DMS79 (cell line): Measurements from ENCODE around the gene LHX3.

Source experiments
- DNase-seq: peaks from one replicate; lab custom pipeline; 2025; lab: John Stamatoyannopoulos, UW

Gene LHX3

DNA sequence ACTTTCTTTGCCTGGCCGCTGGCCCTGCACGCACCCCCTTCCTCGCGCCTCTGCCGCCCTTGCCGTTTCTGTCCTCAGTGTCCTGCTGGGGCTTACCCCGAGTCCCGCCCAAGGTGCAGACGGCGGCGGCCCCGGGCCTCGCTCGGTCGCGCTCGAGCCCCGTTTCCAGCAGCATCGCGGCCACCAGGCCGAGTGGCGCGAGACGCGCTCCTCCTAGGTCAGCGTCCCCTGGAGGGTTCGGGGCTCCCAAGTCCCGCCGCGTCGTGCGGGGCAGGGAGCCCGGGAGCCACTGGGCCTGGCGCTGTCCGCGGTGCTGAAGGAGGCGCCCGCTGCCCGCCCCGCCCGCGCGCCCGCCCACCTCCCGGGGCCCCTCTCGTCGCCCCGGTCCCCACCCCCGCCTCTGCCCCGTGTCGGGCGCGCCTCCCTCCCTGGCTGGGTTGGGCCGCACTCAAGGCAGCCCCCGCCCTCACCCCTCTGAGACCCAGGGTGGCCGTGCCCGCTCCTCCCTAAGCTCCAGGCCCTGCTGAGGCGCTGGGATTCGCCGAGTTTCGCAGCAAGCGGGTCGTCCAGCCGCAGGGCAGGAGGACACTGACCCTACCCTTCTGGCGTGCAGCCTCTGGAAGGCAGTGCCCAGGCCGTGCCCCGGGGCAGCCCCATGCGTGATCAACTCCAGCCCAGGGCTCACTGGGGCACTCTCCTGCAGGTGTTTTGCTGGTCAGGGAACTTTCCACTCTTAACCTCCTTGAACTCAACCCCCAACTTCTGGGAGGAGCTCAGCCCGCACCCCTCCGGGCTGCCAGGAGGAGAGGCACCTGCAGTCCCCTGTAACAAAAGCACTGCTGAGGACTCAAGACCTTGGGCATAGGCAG lies at the start of gene LHX3:
Gene LHX3 (minus strand): TSS at position 291 of the 869 bp plus-strand sequence. CDS start 116 bp downstream, at position 175.
- no peak for DNase-seq

- DNase-seq, result no peak
Observed at GRCh38 chr9:136253246-136254130, 48.6 kb upstream of the LHX3 start.

DNA sequence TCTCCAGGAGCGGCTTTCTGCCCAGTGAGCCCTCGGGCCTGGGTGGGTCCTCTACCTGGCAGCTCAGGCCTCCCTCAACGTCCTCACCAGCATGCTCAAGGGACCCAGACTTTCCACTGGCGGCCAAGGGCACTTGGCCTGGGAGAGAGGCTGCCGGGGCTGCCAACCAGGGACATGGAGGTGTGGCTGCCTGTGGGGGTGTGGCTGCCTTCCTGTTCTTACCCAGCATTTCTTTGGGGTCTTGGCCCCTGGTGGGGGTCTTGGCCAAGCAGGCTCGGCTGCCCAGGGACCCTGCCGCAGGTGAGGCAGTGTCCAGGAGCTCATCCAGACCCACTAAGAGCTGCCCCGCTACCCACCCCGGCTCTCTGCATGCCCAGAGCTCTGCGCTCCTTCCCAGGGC lies 47.9 kb upstream of the LHX3 start:
- DNase-seq, result no peak

DNA sequence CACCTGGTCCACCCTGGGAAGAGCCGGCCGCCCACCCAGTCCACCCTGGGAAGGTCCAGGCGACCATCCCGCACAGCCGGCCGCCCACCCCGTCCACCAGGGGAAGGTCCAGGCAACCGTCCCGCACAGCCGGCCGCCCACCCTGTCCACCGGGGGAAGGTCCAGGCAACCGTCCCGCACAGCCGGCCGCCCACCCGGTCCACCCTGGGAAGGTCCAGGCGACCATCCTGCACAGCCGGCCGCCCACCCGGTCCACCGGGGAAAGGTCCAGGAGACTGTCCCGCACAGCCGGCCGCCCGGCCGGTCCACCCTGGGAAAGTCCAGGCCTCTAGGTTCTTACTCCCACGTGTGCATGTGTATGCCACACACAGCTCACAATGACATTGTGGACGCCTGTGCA lies 47.4 kb upstream of the LHX3 start:
- DNase-seq, result no peak

DNA sequence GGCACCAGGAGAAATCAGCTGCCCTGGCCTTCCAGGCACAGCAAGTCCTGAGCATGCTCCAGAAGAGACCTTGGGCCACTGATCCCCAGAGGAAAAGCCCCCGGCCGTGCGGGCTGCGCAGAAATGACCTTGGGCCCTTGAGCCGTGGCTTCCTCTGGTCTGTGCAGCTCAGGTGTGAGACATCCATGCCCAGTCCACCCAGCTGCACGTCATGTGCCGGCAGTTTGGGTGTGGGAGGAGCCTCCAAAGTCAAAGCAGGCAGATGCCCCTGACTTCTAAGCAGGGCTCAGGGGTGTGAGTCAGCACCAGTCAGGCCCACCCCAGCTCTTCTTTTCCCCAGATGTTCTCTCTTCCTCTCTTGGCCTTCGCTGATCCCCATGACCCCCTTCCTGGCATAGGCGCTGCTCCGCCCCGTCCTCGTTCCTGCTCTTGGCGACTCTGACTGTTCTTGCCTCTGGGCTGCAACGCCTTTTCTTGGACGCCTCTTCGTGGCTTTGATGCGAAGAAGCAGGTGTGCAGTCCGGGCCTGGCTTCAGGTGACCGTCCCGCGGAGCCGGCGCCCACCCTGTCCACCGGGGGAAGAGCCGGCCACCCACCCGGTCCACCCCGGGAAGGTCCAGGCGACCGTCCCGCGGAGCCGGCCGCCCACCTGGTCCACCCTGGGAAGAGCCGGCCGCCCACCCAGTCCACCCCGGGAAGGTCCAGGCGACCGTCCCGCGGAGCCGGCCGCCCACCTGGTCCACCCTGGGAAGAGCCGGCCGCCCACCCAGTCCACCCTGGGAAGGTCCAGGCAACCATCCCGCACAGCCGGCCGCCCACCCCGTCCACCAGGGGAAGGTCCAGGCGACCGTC lies 46.6 kb upstream of the LHX3 start:
- DNase-seq, result no peak

DNA sequence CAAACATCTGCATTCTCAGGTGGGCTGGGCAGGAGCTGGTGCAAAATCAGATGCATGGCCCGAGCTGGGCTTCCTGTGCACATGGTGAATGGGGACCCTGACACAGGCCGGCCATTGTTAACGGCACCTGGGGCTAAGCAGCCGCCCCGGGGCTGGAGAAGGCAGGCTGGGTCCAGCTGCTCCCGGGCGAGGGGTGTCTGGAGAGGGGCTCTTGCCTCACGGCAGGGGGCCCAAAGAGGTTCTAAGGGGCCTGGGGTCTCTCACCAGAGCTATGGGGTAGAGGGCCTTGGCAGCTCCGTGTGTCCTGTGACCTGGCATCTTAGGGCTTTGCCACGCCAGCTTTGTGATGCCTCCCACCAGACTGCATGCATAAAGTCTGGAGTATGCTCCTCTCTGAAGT lies 45.7 kb upstream of the LHX3 start:
- no peak for DNase-seq

DNA sequence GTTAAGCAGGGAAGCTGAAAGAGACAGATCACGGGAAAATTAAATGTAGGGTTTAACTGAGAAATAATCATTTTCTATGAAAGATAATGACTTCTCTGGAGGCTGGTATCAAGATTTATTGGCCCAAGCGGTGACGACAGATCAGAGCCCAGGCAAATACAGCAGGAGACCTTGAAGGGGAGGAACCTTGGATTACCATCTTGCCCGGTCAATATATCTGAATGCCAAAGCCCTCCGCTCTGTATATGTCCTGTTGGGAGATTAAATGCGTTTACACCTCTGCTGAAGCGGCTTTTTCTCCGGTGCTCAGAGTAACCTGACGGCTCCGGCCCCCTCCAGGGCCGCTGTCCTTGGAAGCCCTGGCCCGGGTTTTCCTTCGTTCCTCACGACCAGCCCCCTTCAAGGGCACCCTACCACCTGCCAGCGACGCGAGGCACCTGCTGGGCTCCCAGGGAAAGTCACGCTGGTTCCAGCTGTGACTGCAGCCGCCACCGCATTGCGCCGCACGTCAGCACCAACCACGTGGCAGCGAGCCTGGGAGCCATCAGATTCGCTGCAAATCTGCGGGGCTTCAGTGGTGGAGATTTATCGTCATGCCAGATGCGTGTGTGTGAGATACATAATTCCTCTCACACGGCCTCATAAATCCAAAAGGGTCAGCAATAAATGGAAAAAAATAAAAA lies 45.1 kb upstream of the LHX3 start:
- no peak for DNase-seq

DNA sequence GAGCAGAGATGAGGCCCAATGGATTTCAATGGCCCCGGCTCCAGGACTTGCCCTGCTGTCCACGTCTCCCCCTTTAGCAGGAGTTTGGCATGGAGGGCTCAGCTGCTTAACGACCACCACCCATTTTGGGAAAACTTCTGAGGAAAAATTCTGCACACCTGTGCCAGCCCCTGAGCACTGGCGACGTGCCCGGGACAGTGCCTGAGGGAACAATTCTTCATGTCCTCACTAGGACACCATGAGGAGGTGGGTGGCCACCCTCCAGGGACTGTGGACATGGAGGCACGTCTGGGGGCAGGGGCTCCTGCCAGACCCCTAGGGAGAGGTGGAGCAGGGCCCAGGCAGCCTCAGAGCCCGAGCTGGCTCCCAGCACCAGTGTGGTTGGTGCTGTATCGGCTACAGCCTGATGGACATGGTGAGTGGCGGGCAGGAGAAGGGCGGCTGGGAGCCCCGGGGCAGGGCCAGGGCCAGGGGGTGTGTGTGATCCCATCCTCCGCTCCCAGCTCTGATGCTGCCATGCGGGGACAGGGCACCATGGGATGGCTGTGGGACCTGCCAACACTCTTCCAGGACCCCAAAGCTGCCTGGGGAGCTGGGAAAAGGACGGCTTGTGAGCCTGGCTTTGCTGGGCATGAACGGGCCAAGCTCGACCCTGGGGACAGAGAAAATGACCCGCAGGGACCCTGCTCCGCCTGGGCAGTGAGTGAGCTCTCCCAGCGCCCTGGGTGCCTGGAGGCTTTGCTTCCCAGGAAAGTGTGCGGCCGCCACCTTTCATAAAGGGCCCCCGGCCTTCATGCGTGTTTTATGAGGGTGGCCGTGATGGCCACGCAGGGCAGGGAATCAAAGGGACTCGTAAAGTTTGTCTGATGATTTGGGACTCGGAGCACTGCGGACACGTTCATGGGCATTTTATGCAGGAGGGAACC lies 44.3 kb upstream of the LHX3 start:
- no peak for DNase-seq

- no peak for DNase-seq
Observed at GRCh38 chr9:136247947-136248637, 43.2 kb upstream of the LHX3 start.

- DNase-seq, result no peak
Observed at GRCh38 chr9:136247551-136247916, 42.6 kb upstream of the LHX3 start.

- DNase-seq, result no peak
Observed at GRCh38 chr9:136246849-136247550, 42.1 kb upstream of the LHX3 start.

DNA sequence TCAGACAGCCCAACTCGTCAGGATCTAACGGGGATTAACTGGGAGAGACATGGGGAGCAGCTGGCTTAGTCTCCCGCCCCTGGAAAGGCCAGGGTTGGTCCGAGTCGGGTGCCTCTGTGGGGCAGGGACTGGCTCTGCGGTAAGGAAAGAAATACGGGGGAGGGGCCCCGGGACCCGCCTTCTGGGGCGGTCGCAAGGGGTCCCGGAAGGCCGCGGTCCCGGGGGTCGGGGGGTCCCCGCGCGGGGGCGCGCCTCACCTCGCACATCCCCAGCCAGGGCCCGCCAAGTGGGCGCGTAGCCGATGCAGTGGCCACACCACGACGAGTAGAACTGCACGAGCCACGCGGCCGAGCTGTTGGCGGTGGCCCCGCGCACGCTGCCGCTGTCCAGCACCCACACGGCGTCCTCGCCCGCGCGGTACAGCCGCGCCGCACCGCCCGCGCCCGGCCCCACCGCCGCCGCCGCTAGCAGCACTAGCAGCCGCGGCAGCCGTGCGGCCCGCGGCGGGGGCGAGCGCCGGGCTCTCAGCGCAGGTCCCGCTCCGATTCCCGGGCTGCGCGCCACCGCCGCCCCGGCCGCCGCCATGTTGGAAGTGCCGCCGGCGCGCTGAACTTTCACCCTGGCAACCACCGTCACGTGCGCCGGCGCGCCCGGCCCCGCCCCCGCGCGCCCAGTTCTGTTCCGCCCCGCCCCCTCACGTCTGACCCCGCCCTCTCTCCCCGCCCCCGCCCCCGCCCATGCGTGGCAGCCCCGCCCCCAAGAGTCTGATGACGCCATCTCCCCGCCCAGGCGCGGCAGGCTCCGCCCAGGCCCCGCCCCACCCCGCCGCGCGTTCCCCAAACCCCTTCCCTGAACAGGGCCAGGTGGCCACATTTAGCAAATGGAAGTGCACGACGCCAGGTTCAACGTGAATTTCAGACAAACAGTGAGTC lies 40.6 kb upstream of the LHX3 start, which contains the start of gene QSOX2:
Gene QSOX2 (minus strand): TSS at position 594 of the 932 bp plus-strand sequence. CDS start 9 bp downstream, at position 585.
- peak; percentile 29 for DNase-seq

DNA sequence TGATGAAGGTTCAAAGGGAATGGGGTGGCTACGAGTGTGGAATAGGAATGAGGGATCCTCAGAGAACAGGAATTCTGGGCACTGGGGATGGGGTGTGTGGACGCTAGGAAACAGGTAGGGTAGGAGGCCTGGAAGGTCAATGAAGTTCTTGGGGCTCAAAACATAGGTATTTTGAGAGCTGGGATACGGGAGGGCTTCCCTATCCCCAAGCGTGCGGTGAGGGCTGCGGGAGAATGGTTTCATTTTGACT lies 40.0 kb upstream of the LHX3 start:
- no peak for DNase-seq

DNA sequence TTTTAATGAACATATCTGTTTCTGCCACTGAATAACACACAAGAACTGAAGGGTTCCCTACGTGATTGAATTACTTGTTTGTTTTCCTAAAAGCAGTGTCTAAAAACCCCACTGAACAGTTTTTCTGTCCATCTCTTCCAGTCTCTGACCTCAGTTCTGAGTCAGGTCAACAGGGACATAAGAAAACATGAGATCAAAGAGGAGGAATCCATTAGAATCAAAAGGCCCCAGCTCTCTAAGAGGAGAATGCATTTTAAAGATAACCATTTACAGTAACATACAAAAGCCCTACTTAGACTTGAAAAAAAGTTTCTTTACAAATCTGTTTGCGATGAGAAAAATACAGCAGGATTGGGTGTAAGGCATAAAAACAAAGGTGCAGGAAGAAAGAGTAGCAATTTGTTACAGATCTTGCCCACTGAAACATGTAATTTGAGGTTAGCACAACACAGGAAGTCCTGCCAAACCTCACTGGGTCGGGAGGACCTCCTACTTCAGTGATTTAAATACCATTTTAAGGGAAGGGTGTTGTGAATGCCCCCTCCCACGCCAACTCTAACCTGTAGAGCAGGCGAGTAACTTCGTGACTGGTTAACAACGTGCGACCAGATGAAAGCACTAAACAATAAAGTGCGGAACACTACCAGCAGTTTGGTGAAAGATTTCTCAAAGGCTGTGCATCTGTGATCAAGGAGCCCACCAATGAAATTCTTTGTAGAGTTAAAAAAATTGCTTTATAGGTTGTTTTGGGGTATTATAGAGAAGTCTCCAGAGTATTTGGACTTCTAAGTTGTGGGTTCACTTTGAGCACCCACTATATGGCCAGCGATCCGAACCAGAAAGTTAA lies 39.4 kb upstream of the LHX3 start:
- no peak for DNase-seq

DNA sequence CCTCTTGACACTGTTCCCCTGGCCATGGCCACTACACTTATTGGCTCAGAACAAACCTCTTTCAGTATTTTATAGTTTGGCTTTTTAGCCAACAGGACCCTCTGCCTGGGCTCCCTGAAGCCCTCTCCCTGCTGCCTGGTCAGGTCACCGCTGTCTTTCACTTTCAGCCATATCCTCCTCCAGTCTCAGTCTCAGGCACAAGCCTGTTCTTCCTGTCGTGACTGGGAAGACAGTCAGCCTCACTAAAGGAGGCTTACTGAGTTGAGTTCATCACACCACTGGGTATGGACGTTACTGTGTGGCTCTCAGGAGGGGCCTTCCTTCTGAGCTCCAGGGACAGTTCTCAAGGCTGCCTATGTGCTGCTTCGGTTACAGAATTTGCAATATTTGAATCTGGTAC lies 38.7 kb upstream of the LHX3 start:
- no peak for DNase-seq

DNA sequence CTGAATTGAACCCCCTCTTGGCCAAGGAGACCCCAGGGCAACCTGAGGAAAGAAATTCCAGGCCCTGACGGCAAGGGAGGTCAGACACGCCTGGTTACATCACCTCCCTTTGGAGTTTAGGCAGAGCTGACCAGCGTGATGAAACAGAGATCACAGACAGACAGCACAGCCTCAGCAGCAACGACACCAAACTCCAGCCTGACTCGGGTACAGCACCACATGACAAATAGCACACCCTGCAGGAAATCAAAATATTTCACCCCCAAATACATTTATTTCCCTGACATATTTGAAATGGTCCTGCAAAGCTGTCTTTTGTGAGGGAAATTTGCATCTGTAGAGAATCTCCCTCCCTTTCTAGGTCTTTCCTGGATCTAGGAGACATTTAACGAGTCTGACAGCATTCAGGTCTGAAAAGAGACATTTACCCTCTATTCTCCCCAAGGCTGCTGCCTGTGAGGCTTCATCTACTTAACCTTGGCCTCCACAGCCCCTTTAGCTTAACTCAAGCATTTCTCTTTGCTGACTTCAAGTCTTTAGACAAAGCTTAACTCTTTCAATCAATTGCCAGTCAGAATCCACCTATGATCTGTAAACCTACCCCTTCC lies 38.1 kb upstream of the LHX3 start:
- DNase-seq, result peak; percentile 11

DNA sequence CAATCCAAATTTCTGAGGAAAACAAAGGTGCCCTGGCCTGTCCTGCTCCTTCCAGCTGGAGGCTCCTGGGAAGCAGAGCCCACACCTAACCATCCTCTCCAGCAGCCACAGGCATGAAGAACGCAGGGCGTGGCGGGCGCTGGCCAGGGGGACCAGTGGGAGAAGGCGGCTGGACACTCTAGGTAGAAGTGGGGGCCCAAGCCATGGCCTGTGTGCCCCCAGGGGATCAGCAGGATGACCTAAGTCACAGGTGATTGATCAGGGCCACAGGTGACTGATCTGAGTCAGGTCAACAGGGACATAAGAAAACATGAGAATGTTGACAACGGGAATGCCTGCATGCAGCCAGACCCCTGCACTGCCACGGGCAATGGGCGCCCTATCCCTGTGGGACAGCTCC lies 37.3 kb upstream of the LHX3 start:
- DNase-seq, result no peak
